H1 (cell line): ENCODE results near the gene CCNL2. TPM values are rescaled to one million over a fixed set of nuclear protein-coding genes. Genes with fewer than 3 reads are reported as not detected.

Source experiments
- CTCF ChIA-PET: fragments of 300-600 bp; sonication (Branson Sonifier 250); formaldehyde crosslinking; loops from one replicate; lab custom pipeline; 2021; ENCODE audit not compliant: partially characterized antibody; lab: Charles Lee
- POLR2A ChIA-PET: fragments of 300-600 bp; sonication (Branson Sonifier 250); formaldehyde crosslinking; loops from one replicate; lab custom pipeline; 2021; ENCODE audit warnings: inconsistent platforms; ENCODE audit not compliant: partially characterized antibody; lab: Charles Lee
- DNase-seq, 2 experiments: peaks; one replicate each; pipeline versions ENCODE4 v3.0.0 to v3.0.0-alpha.2; 2010 to 2022; ENCODE audit warnings: low spot score in 2 of 2, low read depth in 1 of 2, mixed read lengths in 1 of 2
- FAIRE-seq: peaks from 2 replicates; lab custom pipeline; 2011; peaks lifted over from hg19 to GRCh38; lab: Jason Lieb, UNC
- H2AFZ ChIP-seq: 2 replicates; pipeline ENCODE4 v1.8.1; 2012; ENCODE audit warnings: low read length, inconsistent platforms
- H2AK5ac ChIP-seq: 2 replicates; pipeline ENCODE4 v1.6.1; 2013; ENCODE audit warnings: low read depth, low read length
- H2BK120ac ChIP-seq: replicated peaks from 2 replicates; pipeline ENCODE3; 2013; ENCODE audit warnings: low read depth, low read length, inconsistent platforms
- H2BK12ac ChIP-seq: 2 replicates; pipeline ENCODE4 v1.6.1; 2013; ENCODE audit warnings: low read depth, low read length
- H2BK15ac ChIP-seq: 2 replicates; pipeline ENCODE4 v1.6.1; 2013; ENCODE audit warnings: low read length
- H2BK20ac ChIP-seq: 2 replicates; pipeline ENCODE4 v1.6.1; 2013; ENCODE audit warnings: low read length
- H2BK5ac ChIP-seq: 2 replicates; pipeline ENCODE4 v1.6.1; 2013; ENCODE audit warnings: low read depth, low read length
- H3K14ac ChIP-seq: 2 replicates; pipeline ENCODE4 v1.6.1; 2013; ENCODE audit warnings: inconsistent platforms; ENCODE audit not compliant: insufficient read length
- H3K18ac ChIP-seq: 2 replicates; pipeline ENCODE4 v1.6.1; 2013; ENCODE audit warnings: low read length; ENCODE audit errors: extremely low read depth
- H3K23ac ChIP-seq: 2 replicates; pipeline ENCODE4 v1.6.1; 2013; ENCODE audit warnings: inconsistent platforms; ENCODE audit not compliant: insufficient read length
- H3K23me2 ChIP-seq: 2 replicates; pipeline ENCODE4 v1.6.1; 2013; ENCODE audit warnings: low read depth, low read length
- H3K27ac ChIP-seq: 2 replicates; pipeline ENCODE4 v1.6.1; 2011; ENCODE audit warnings: low read depth, low read length, inconsistent platforms
- H3K27me3 ChIP-seq, 4 experiments: replicated peaks in 1 of 4; 1 replicate in 1 of 4; 2 replicates in 3 of 4; pipeline versions ENCODE4 v1.6.1 to v1.8.1; 2011 to 2013; ENCODE audit warnings: low read length in 3 of 4, mild to moderate bottlenecking in 3 of 4, inconsistent platforms in 2 of 4, mixed read lengths in 2 of 4, moderate library complexity in 1 of 4; ENCODE audit not compliant: control insufficient read depth in 3 of 4, insufficient read depth in 3 of 4; ENCODE audit errors: extremely low read depth in 1 of 4
- H3K36me3 ChIP-seq, 4 experiments: 2 replicates each; pipeline versions ENCODE4 v1.6.1 to v1.8.1; 2011 to 2013; ENCODE audit warnings: mild to moderate bottlenecking in 4 of 4, low read length in 3 of 4, moderate library complexity in 2 of 4, control low read depth in 1 of 4, inconsistent platforms in 1 of 4; ENCODE audit not compliant: insufficient read depth in 4 of 4, control insufficient read depth in 2 of 4
- H3K4ac ChIP-seq: replicated peaks from 2 replicates; pipeline ENCODE3; 2013; ENCODE audit warnings: low read length, low read depth, mixed read lengths, inconsistent platforms; ENCODE audit not compliant: insufficient read length
- H3K4me1 ChIP-seq, 4 experiments: replicated peaks in 1 of 4; 1 replicate in 1 of 4; 2 replicates in 3 of 4; pipeline versions ENCODE4 v1.6.1 to v1.8.1; 2011 to 2013; ENCODE audit warnings: low read length in 3 of 4, inconsistent platforms in 2 of 4, mixed read lengths in 1 of 4; ENCODE audit not compliant: insufficient read depth in 4 of 4, control insufficient read depth in 3 of 4
- H3K4me2 ChIP-seq, 2 experiments: 2 replicates each; pipeline versions ENCODE4 v1.6.1 to v1.8.1; 2011 to 2013; ENCODE audit warnings: low read depth in 2 of 2, low read length in 2 of 2, control low read depth in 1 of 2, inconsistent platforms in 1 of 2, mild to moderate bottlenecking in 1 of 2; ENCODE audit not compliant: insufficient read depth in 1 of 2
- H3K4me3 ChIP-seq, 4 experiments: fragments of 200-600, 300-600 bp in 1 of 4; sonication (generic), shearing (Covaris generic), sonication (Bioruptor Twin) in 1 of 4; 2 replicates each; pipeline versions ENCODE4 v1.5.1 to v1.8.1; 2011 to 2016; ENCODE audit warnings: low read length in 4 of 4, low read depth in 3 of 4, control low read depth in 2 of 4, inconsistent platforms in 2 of 4, mild to moderate bottlenecking in 2 of 4, mixed read lengths in 1 of 4, moderate library complexity in 1 of 4; ENCODE audit not compliant: insufficient read depth in 2 of 4; ENCODE audit errors: extremely low read depth in 1 of 4
- H3K56ac ChIP-seq: replicated peaks from 2 replicates; pipeline ENCODE3; 2013; ENCODE audit warnings: low read depth, mild to moderate bottlenecking, mixed read lengths, low read length, inconsistent platforms; ENCODE audit not compliant: insufficient read length
- H3K79me1 ChIP-seq: 2 replicates; pipeline ENCODE4 v1.6.1; 2013; ENCODE audit warnings: low read depth, low read length, control low read depth
- H3K79me2 ChIP-seq, 2 experiments: 2 replicates each; pipeline versions ENCODE4 v1.6.1 to v1.8.1; 2012 to 2013; ENCODE audit warnings: low read length in 2 of 2, mild to moderate bottlenecking in 2 of 2, inconsistent platforms in 1 of 2; ENCODE audit not compliant: insufficient read depth in 2 of 2, control insufficient read depth in 1 of 2
- H3K9ac ChIP-seq, 4 experiments: replicated peaks in 1 of 4; 1 replicate in 1 of 4; 2 replicates in 3 of 4; pipeline versions ENCODE4 v1.6.1 to v1.8.1; 2011 to 2013; ENCODE audit warnings: low read depth in 3 of 4, low read length in 3 of 4, control low read depth in 2 of 4, mild to moderate bottlenecking in 2 of 4, moderate library complexity in 2 of 4, inconsistent platforms in 1 of 4; ENCODE audit errors: extremely low read depth in 1 of 4
- H3K9me3 ChIP-seq, 2 experiments: 2 replicates each; pipeline versions ENCODE4 v1.6.1 to v1.8.1; 2012 to 2013; ENCODE audit warnings: mild to moderate bottlenecking in 2 of 2, moderate library complexity in 2 of 2, control low read depth in 1 of 2, inconsistent platforms in 1 of 2, low read depth in 1 of 2, low read length in 1 of 2, mixed read lengths in 1 of 2; ENCODE audit not compliant: insufficient read depth in 2 of 2
- H4K20me1 ChIP-seq, 2 experiments: replicated peaks in 1 of 2; 2 replicates each; pipeline versions ENCODE3 to v1.8.1; 2011 to 2013; ENCODE audit warnings: inconsistent platforms in 2 of 2, low read length in 2 of 2, mild to moderate bottlenecking in 1 of 2; ENCODE audit not compliant: insufficient read depth in 2 of 2, control insufficient read depth in 1 of 2
- H4K5ac ChIP-seq: 2 replicates; pipeline ENCODE4 v1.6.1; 2013; ENCODE audit warnings: low read length, low read depth, mixed read lengths, inconsistent platforms; ENCODE audit not compliant: insufficient read length
- H4K8ac ChIP-seq: 2 replicates; pipeline ENCODE4 v1.8.0; 2013; ENCODE audit warnings: mild to moderate bottlenecking, moderate library complexity, low read length, inconsistent platforms; ENCODE audit not compliant: insufficient read depth; ENCODE audit errors: extremely low read depth
- H4K91ac ChIP-seq: replicated peaks from 2 replicates; pipeline ENCODE3; 2013; ENCODE audit warnings: low read length, mixed read lengths, inconsistent platforms; ENCODE audit not compliant: insufficient read length
- FOSL1 ChIP-seq: IDR thresholded peaks from 2 replicates; pipeline ENCODE4 v1.6.1; 2011; ENCODE audit warnings: mild to moderate bottlenecking, low read depth, low read length, moderate library complexity; ENCODE audit not compliant: insufficient read depth
- KDM5A ChIP-seq: fragments of 200-600 bp; IDR thresholded peaks from 2 replicates; pipeline ENCODE4 v1.7.1; 2012; ENCODE audit warnings: mild to moderate bottlenecking, low read length, inconsistent platforms, mixed read lengths
- WGBS, 2 experiments: shearing (Covaris generic) in 1 of 2; methylation state at CpG; one replicate each; pipeline versions ENCODE4 v1.1.6 to v1.1.7; 2013 to 2015; ENCODE audit warnings: low lambda C conversion rate in 2 of 2, mixed read lengths in 2 of 2, inconsistent platforms in 1 of 2, low coverage in 1 of 2, missing lambda C conversion rate in 1 of 2; ENCODE audit not compliant: insufficient replicate concordance in 2 of 2, insufficient coverage in 1 of 2, insufficient read length in 1 of 2; ENCODE audit errors: extremely low coverage in 1 of 2, missing lambda C conversion rate in 1 of 2; 5-methylcytosine and 5-hydroxymethylcytosine counted together
- polyA plus RNA-seq, 7 experiments: library from polyadenylated mRNA; depleted of rRNA in 3 of 7; stranded (reverse) in 5 of 7; unstranded in 2 of 7; fragments of >200 nt in 5 of 7; fragments of 200-250 nt in 2 of 7; gene quantifications; 1 replicate in 5 of 7; 2 replicates in 1 of 7; 4 replicates in 1 of 7; pipeline versions ENCODE4 v1.2.1 to v1.2.3, GENCODE V29; 2011 to 2013; ENCODE audit warnings: missing spikeins in 2 of 7, mixed read lengths in 2 of 7
- total RNA-seq: library from RNA; stranded (reverse); fragmentation: NEBNext Ultra II Directional; extraction: Animal tissue kit (Norgen Biotek cat#: 25700); gene quantifications from 2 replicates; pipeline ENCODE4 v1.2.1, GENCODE V29; 2021
- TF ChIP-seq, protein P1 (sequence below), 3 experiments: IDR thresholded peaks; 1 replicate in 2 of 3; 2 replicates in 1 of 3; pipeline versions ENCODE4 v1.5.1 to v1.6.1; 2011; ENCODE audit warnings: low read length in 3 of 3, mild to moderate bottlenecking in 3 of 3, inconsistent platforms in 2 of 3, low read depth in 1 of 3, moderate library complexity in 1 of 3; ENCODE audit not compliant: insufficient read depth in 1 of 3; ENCODE audit errors: control extremely low read depth in 1 of 3
- TF ChIP-seq, protein P2 (sequence below): IDR thresholded peaks from 2 replicates; pipeline ENCODE4 v1.6.1; 2011; ENCODE audit warnings: low read length, improper control_type of control experiment

CCNL2 gene
- total and polyA plus RNA-seq, 2 of the 8 experiments (the other 6 are each of a cell fraction or from before 2014, with no cell fraction given): 79.8 to 120 TPM

DNA sequence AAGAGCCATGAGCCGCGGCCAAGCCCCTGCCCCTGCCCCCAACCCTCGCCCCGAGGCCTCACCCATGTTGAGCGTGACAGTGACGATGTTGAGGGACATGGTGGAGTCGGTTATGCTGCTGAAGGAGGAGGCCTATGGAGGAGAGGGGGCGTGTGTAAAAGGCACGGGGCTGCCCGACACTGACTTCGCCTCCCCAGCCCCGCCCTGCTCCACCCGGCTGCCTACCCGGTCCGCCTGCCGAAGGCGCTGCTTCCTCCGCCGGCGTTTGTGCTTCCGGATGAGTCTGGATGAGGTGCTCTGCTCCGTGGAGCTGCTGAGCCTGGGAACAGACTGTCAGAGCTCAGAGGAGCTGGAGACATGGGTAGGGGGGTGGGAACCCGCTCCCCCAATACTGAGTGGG, 59.0 kb downstream of the CCNL2 start:
- H2AK5ac ChIP-seq: no peak overlapping the region
- DNase-seq (no peak), FAIRE-seq (no peak)
- no peak overlapping the region for H3K4ac ChIP-seq
- H2BK12ac ChIP-seq: no peak overlapping the region
- WGBS, 2 experiments: 94% methylated on average over 17 of the region's 23 CpGs; no CpG with 5 or more reads in 1 of the 2 experiments
- H2BK15ac ChIP-seq: no peak overlapping the region
- H2BK5ac ChIP-seq: no peak overlapping the region
- no peaks in the 10 kb centered on the region; a peak in 1 of 7 replicates for H3K27me3 ChIP-seq
- ChIA-PET CTCF (interaction anchor here (0.9 kb wide), 1 partner anchor 29 kb away, joined by 3 read pairs; no protein-coding TSS in a partner anchor), POLR2A (no interaction called here)
- peaks cover 19 to 37% of the 10 kb centered on the region in 2 experiments for H4K20me1 ChIP-seq
- H3K14ac ChIP-seq: no peak overlapping the region
- no peak overlapping the region for H4K91ac ChIP-seq
- H2BK120ac ChIP-seq: no peak overlapping the region
- no peak overlapping the region for H3K56ac ChIP-seq
- H3K9ac ChIP-seq: no peak overlapping the region
- no peak overlapping the region for H2BK20ac ChIP-seq
- peaks cover 11% of the 10 kb centered on the region for H3K79me1 ChIP-seq
- no peak overlapping the region for H3K18ac ChIP-seq
- H3K23me2 ChIP-seq: no peaks in the 10 kb centered on the region; the same call in 1 of the 2 replicates
- H2AFZ ChIP-seq: no peak overlapping the region
- H3K4me2 ChIP-seq: no peak overlapping the region
- H3K79me2 ChIP-seq: no peaks in the 10 kb centered on the region; a peak in 1 of 4 replicates
- no peaks in the 10 kb centered on the region; a peak in 1 of 7 replicates for H3K4me1 ChIP-seq
- H3K4me3 ChIP-seq: no peak overlapping the region
- H4K8ac ChIP-seq: no peak overlapping the region
- no peak overlapping the region for H4K5ac ChIP-seq
- peaks cover 0 to 5% of the 10 kb centered on the region in 2 experiments; a peak in 1 of 4 replicates for H3K9me3 ChIP-seq
- no peak overlapping the region; the same call in 1 of the 2 replicates for H3K27ac ChIP-seq
- H3K23ac ChIP-seq: no peak overlapping the region
- H3K36me3 ChIP-seq: peaks cover 2 to 44% (median 15%) of the 10 kb centered on the region in 4 experiments; a peak in 7 of 8 replicates
- TF ChIP-seq KDM5A: no peak
- TF ChIP-seq, protein P1, sequence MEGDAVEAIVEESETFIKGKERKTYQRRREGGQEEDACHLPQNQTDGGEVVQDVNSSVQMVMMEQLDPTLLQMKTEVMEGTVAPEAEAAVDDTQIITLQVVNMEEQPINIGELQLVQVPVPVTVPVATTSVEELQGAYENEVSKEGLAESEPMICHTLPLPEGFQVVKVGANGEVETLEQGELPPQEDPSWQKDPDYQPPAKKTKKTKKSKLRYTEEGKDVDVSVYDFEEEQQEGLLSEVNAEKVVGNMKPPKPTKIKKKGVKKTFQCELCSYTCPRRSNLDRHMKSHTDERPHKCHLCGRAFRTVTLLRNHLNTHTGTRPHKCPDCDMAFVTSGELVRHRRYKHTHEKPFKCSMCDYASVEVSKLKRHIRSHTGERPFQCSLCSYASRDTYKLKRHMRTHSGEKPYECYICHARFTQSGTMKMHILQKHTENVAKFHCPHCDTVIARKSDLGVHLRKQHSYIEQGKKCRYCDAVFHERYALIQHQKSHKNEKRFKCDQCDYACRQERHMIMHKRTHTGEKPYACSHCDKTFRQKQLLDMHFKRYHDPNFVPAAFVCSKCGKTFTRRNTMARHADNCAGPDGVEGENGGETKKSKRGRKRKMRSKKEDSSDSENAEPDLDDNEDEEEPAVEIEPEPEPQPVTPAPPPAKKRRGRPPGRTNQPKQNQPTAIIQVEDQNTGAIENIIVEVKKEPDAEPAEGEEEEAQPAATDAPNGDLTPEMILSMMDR (IDR thresholded peaks at IDR 0.05; ENCODE audit: control extremely low read depth in 1 of 3, insufficient read depth in 1 of 3, low read depth in 1 of 3, low read length in 3 of 3): no peak
- TF ChIP-seq, protein P2, sequence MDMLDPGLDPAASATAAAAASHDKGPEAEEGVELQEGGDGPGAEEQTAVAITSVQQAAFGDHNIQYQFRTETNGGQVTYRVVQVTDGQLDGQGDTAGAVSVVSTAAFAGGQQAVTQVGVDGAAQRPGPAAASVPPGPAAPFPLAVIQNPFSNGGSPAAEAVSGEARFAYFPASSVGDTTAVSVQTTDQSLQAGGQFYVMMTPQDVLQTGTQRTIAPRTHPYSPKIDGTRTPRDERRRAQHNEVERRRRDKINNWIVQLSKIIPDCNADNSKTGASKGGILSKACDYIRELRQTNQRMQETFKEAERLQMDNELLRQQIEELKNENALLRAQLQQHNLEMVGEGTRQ: no peak
- no peak for TF ChIP-seq FOSL1
